Testis (tissue), 2 donors: Measurements from ENCODE around the gene RFC1.

Experiments used
- POLR2A ChIP-seq: fragments of 450-650 bp; IDR thresholded peaks from one replicate; pipeline ENCODE4 v1.6.1; 2017; ENCODE audit warnings: antibody characterized with exemption, mild to moderate bottlenecking, moderate library complexity
- TF ChIP-seq, protein P1 (sequence below), 3 experiments: fragments of 450-650 bp in 2 of 3; fragments of 200-600 bp in 1 of 3; sonication (generic) in 1 of 3; IDR thresholded peaks; one replicate each; pipeline ENCODE4 v1.5.1; 2016 to 2019; ENCODE audit warnings: antibody characterized with exemption in 3 of 3, mild to moderate bottlenecking in 2 of 3, moderate library complexity in 1 of 3

DNA sequence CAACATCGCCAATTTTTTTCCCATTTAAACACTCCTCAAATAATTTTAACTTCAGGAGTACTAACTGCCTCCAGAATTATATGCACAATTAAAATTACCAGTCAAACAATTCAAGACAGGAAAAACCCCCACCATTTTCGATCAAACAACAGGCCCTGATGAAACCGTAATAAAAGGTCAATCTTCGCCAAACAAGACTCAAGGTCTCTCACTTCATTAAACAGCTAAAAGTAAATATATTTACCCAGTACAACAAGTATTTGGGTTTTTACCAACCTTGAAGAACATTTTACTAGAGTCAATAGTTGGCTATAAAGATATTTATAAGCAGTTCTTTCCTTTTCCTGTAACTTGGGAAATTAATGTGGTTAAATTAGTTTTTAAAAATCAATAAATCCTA, 28.3 kb downstream of the RFC1 start:
- TF ChIP-seq, protein P1, sequence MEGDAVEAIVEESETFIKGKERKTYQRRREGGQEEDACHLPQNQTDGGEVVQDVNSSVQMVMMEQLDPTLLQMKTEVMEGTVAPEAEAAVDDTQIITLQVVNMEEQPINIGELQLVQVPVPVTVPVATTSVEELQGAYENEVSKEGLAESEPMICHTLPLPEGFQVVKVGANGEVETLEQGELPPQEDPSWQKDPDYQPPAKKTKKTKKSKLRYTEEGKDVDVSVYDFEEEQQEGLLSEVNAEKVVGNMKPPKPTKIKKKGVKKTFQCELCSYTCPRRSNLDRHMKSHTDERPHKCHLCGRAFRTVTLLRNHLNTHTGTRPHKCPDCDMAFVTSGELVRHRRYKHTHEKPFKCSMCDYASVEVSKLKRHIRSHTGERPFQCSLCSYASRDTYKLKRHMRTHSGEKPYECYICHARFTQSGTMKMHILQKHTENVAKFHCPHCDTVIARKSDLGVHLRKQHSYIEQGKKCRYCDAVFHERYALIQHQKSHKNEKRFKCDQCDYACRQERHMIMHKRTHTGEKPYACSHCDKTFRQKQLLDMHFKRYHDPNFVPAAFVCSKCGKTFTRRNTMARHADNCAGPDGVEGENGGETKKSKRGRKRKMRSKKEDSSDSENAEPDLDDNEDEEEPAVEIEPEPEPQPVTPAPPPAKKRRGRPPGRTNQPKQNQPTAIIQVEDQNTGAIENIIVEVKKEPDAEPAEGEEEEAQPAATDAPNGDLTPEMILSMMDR (IDR thresholded peaks at IDR 0.05): no peak
- TF ChIP-seq POLR2A: no peak
